T47D (cell line): ENCODE data around the gene MAP2K7.

Source experiments
- DNase-seq, 2 experiments: peaks; one replicate each; pipeline versions ENCODE4 v3.0.0 to v3.0.0-alpha.2; 2011 to 2012; ENCODE audit warnings: low read depth in 1 of 2, low spot score in 1 of 2
- JUND ChIP-seq: IDR thresholded peaks from 2 replicates; pipeline ENCODE4 v1.6.1; 2012; ENCODE audit warnings: low read depth
- in situ Hi-C: cut with HindIII; loops from 2 replicates; pipeline ENCODE4 v1.10.0; 2016; ENCODE audit warnings: low sequenced_read_pairs, low pct_unique_long_range_greater_than_20kb

MAP2K7 gene

GRCh38 chr19:7932276-7932929 is 28.7 kb downstream of the MAP2K7 start:
- in situ Hi-C loops, result no loop called here
- no peak for TF ChIP-seq JUND
- DNase-seq, result no peak

- no peak for TF ChIP-seq JUND
- in situ Hi-C loops, result no loop called here
- DNase-seq, result no peak
Observed at GRCh38 chr19:7932930-7933300, 29.2 kb downstream of the MAP2K7 start.

DNA sequence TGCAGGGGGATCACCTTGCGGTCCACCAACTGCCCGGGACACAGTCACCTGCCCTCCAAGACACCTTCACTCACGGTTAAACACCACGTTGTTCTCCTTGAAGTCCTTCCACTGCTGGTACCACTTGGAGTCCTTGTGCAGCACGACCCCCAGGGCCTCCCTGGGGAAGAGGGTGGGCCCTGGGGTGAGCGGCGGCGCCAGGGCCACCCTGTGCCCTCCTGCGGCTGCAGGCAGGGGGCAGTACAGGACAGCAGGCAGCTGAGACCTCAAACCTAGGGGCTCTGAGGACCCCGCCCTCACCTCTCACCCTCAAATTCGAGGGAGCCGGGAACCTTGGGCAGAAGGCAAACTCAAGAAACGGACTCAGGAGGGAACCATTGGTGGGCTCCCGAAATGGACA is 29.7 kb downstream of the MAP2K7 start:
- no peak for DNase-seq
- in situ Hi-C loops, result no loop called here
- TF ChIP-seq JUND, result no peak

- DNase-seq, result no peak
- no peak for TF ChIP-seq JUND
- in situ Hi-C loops, result no loop called here
Observed at GRCh38 chr19:7933828-7934725, 30.4 kb downstream of the MAP2K7 start.

DNA sequence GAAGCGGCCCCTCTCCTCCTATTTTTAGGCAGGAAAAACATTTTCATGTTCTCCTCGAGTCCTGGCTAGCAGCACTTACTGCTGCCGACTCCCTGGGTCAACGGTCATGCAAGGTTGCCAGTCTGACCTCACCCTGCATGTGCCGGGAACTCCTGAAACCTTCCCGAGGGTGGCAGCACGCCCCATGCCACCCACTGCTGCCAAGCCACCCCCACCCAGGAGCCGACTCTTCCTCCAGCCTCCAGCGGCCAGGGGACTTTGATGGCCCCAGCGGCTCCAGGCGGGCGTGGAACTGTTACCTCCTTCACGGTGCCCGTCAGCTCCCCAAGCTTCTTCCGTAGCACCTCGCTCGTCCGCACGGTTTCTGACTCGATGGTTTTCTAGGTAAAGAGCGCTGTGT is 31.1 kb downstream of the MAP2K7 start:
- no peak for TF ChIP-seq JUND
- in situ Hi-C loops, result no loop called here
- no peak for DNase-seq

GRCh38 chr19:7940841-7941240 is 37.2 kb downstream of the MAP2K7 start:
- in situ Hi-C loops, result no loop called here
- no peak for TF ChIP-seq JUND
- DNase-seq, result no peak

DNA sequence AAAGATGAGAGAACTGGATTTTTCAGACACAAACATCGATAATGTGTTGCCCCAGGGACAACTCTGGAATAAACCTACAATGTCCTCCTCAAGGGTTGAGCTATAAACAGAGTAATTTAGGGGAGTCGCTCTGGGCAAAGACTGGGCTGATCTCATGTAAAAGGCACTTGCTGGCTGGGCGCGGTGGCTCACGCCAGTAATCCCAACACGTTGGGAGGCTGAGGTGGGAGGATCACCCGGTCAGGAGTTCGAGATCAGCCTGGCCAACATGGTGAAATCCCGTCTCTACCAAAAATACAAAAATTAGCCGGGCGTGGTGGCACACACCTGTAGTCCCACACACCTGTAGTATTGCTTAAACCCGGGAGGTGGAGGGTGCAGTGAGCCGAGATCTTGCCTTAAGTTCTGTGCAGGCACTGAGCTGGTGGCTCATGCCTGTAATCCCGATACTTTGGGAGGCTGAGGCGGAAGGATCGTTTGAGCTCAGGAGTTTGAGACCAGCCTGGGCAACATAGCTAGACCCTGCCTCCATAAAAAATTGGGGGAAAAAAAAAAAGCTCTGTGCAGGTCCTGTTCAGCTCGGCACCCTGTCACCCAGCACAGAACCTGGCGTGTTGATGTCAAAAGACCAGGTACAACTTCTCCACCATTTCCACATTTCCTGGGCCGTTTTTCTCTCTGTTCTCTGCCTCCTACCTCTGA is 38.4 kb downstream of the MAP2K7 start:
- TF ChIP-seq JUND, result no peak
- no peak for DNase-seq
- in situ Hi-C loops, result no loop called here

DNA sequence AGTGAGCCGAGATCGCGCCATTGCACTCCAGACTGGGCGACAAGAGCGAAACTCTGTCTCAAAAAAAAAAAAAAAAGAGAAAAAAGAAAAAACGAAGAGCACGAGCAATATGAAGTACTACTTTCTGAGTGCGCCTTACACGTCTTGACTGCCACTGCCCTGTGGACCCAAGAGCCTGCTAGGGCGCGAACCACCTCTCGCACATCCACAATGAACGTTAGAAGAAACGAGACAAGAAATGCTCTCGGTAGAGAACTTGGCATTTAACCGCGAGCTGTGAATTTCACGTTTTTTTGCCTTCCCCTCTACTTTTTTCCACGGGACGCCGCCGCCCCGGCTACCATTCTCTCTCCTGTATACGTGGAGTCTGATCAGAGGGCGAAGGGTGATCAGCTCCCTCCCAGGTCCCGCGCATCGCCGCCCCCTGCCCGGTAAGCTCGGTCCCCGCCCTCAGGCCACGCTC is 39.3 kb downstream of the MAP2K7 start:
- TF ChIP-seq JUND, result no peak
- in situ Hi-C loops, result no loop called here
- DNase-seq, result no peak

DNA sequence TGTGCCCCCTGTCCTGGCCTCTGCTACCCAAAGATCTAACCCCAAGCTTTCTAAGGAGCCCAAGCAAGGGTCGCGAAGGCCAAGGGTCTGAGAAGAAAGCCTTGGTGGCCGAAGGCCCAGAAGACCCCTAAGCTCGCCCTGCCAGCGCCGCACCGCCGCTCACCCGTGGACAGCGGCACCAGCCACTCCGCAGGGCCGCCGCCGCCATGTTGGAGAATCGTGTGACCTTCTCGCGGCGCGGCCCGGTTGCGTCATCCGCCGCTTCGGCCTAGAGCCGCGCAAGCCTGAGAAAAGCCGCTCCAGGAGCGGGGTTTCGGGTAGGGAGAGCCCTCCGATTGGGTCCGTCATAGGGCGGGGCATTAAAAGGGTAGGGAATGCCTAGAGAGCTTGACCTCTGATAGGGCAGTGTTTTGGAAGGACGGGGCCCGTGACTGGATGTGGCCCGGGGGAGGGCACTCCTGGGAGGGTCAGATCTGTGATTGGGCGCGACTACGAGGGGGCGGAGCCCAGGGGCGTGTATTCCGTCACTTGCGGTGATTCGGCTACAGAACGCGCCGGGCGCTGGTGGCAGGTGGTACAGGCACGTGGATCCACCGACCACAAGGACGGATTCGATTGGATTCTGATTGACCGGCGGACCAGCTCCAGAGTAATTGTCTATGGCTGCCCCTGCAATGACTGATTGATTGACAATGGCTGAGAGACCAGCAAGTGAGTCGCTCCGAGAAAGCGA is 39.9 kb downstream of the MAP2K7 start, which contains the start of gene TIMM44:
TSS of gene TIMM44 (minus strand) at position 223 of the 733 bp plus-strand sequence. CDS start at position 208, 15 bp downstream.
- TF ChIP-seq JUND, result no peak
- in situ Hi-C loops, result no loop called here
- DNase-seq, result peak; percentile 78 to 99

DNA sequence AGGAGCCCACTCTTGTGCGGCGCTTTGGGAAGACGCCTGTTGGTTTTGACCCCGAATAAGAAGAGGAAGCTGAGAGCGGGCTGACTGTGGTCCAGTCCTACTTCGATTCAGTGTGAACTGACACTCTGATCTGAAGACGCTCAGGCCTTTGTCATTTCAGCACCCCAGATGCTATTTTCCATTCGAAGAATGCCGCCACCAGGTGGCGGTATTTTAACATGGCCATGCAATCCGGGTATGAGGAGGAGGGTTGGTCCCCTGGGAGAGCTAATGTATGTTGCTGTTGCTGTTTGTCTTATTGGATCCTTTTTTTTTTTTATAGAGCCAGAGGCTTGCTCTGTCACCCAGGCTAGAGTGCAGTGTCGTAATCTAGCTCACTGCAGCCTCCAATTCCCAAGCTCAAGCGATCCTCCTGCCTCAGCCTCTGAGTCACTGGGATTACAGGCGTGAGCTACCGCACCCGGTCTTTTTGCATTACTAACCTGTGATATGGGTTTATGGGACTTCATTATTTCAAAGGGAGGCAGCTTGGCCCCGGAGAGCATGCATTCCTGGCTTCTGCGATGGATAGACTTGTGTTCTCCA is 40.6 kb downstream of the MAP2K7 start:
- TF ChIP-seq JUND, result no peak
- in situ Hi-C loops, result no loop called here
- peak; percentile 51 to 90 for DNase-seq

- no peak for DNase-seq
- no peak for TF ChIP-seq JUND
- in situ Hi-C loops, result no loop called here
Observed at GRCh38 chr19:7947939-7948338, 44.3 kb downstream of the MAP2K7 start.

DNA sequence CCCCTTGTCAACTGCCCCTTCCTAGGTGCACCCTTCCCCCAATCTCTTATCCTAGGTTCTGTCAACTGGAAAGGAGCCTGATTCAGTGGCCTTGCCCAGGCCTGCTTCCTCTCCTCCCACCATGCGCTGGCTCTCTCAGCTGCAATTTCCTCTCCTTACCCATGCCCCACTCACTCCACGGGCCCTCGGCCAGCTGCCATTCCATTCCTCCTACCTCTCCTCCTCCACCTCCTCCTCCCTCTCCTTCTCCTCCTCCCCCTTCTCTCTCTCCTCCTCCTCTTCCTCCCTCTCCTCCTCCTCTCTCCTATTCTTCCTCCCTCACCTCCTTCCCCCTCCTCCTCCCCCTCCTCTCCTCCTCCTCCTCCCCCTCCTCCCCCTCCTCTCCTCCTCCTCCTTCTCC is 49.4 kb downstream of the MAP2K7 start:
- DNase-seq, result peak in 1 of 2 experiments; percentile 23
- in situ Hi-C loops, result no loop called here
- TF ChIP-seq JUND, result no peak
